Endothelial cell (in vitro differentiated cells): ENCODE data around the gene SENP8. TPM values are rescaled to one million over a fixed set of nuclear protein-coding genes. Genes with fewer than 3 reads are reported as not detected.
"Not testable (repeated sequence)": the region's sequence is repeated elsewhere in the genome, so short reads cannot be mapped to it uniquely, and the experiment has no call there.

ENCODE experiments used
- DNase-seq: peaks from one replicate; pipeline ENCODE4 v3.0.0; 2021; ENCODE audit warnings: low spot score
- H3K27ac Mint-ChIP-seq: one replicate; pipeline ENCODE4 v1.8.0; 2021; ENCODE audit warnings: mixed read lengths, inconsistent platforms; ENCODE audit not compliant: unreplicated experiment
- H3K27me3 Mint-ChIP-seq: one replicate; pipeline ENCODE4 v1.8.0; 2021; ENCODE audit warnings: mild to moderate bottlenecking, moderate library complexity, mixed read lengths, inconsistent platforms; ENCODE audit not compliant: unreplicated experiment
- H3K36me3 Mint-ChIP-seq: one replicate; pipeline ENCODE4 v1.8.0; 2021; ENCODE audit warnings: mild to moderate bottlenecking, low read depth, mixed read lengths, inconsistent platforms; ENCODE audit not compliant: unreplicated experiment
- H3K4me1 Mint-ChIP-seq: one replicate; pipeline ENCODE4 v1.8.0; 2021; ENCODE audit warnings: mild to moderate bottlenecking, mixed read lengths, inconsistent platforms; ENCODE audit not compliant: unreplicated experiment
- H3K4me3 Mint-ChIP-seq: one replicate; pipeline ENCODE4 v1.8.0; 2021; ENCODE audit warnings: mild to moderate bottlenecking, mixed read lengths, inconsistent platforms; ENCODE audit not compliant: unreplicated experiment
- H3K9me3 Mint-ChIP-seq: one replicate; pipeline ENCODE4 v1.8.0; 2021; ENCODE audit warnings: mixed read lengths, inconsistent platforms; ENCODE audit not compliant: unreplicated experiment
- total RNA-seq: library from RNA; stranded (reverse); fragmentation: NEBNext Ultra II Directional; extraction: Animal tissue kit (Norgen Biotek cat#: 25700); gene quantifications from one replicate; pipeline ENCODE4 v1.2.1, GENCODE V29; 2021; ENCODE audit not compliant: unreplicated experiment
- TF ChIP-seq, protein P1 (sequence below): fragments of 200-600 bp; sonication (generic); IDR thresholded peaks from one replicate; pipeline ENCODE4 v1.5.0; 2021; ENCODE audit warnings: antibody characterized with exemption; ENCODE audit not compliant: unreplicated experiment

The SENP8 gene
- total RNA-seq, 1 donor from 2014 or later, result 4.1 TPM

DNA sequence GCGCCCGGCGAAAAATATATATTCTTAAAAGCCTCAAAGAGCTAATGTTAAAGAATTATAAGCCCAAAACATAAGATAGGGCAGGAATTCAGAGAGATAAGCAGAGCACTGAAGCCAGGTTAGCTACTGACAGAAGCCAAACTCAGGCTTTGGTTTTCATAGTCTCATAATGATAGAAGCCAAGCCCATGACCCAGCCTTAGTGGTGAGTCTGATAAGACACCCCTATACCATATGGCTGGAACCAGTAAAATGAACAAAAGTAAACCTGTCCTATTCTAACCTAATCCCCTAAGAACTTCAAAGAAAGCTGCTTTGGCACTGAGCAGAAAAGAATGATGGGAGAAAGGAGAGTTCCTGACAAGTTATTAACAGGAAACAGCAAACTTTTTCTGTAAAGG, 26.2 kb upstream of the SENP8 start:
- H3K9me3 Mint-ChIP-seq, result no peaks in the 10 kb centered on the region
- TF ChIP-seq, protein P1, sequence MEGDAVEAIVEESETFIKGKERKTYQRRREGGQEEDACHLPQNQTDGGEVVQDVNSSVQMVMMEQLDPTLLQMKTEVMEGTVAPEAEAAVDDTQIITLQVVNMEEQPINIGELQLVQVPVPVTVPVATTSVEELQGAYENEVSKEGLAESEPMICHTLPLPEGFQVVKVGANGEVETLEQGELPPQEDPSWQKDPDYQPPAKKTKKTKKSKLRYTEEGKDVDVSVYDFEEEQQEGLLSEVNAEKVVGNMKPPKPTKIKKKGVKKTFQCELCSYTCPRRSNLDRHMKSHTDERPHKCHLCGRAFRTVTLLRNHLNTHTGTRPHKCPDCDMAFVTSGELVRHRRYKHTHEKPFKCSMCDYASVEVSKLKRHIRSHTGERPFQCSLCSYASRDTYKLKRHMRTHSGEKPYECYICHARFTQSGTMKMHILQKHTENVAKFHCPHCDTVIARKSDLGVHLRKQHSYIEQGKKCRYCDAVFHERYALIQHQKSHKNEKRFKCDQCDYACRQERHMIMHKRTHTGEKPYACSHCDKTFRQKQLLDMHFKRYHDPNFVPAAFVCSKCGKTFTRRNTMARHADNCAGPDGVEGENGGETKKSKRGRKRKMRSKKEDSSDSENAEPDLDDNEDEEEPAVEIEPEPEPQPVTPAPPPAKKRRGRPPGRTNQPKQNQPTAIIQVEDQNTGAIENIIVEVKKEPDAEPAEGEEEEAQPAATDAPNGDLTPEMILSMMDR, result no peak
- H3K4me1 Mint-ChIP-seq, result no peaks in the 10 kb centered on the region
- no peaks in the 10 kb centered on the region for H3K36me3 Mint-ChIP-seq
- H3K27ac Mint-ChIP-seq, result no peak overlapping the region
- DNase-seq, result no peak
- H3K27me3 Mint-ChIP-seq, result no peaks in the 10 kb centered on the region
- H3K4me3 Mint-ChIP-seq, result no peak overlapping the region

DNA sequence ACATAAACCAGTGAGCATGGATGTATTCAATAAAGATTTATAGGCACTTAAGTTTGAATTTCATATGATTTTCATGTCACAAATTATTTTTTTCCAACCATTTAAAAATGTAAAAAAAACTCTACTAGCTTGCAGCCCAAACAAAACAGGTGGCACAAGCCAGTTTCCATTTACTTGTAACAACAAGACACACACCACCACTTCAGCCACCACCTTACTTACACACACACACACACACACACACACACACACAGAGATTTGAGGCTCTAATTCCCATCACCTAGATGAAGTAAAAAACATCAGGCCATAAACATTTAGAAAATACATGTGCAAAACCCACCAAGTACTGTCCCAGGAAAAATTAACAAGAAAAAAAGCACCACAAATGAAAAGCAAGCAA, 25.5 kb upstream of the SENP8 start:
- H3K4me3 Mint-ChIP-seq, result no peak overlapping the region
- no peak for DNase-seq
- no peaks in the 10 kb centered on the region for H3K36me3 Mint-ChIP-seq
- no peak overlapping the region for H3K27ac Mint-ChIP-seq
- H3K9me3 Mint-ChIP-seq, result no peaks in the 10 kb centered on the region
- no peaks in the 10 kb centered on the region for H3K4me1 Mint-ChIP-seq
- TF ChIP-seq, protein P1, result no peak
- H3K27me3 Mint-ChIP-seq, result no peaks in the 10 kb centered on the region

DNA sequence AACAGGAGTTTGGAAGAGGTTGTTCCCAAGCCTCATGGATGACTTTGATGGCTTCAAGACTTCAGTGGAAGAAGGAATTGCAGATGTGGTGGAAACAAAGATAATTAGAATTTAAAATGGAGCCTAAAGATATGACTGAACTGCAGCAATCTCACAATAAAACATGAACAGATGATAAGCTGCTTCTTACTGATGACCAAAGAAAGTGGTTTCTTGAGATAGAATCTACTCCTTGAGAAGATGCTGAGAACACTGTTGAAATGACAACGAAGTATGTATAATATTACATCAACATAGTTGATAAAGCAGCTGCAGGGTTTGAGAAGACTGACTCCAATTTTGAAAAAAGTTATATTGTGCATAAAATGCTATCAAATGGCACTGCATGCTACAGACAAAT, 21.4 kb upstream of the SENP8 start:
- H3K9me3 Mint-ChIP-seq, result no peaks in the 10 kb centered on the region

DNA sequence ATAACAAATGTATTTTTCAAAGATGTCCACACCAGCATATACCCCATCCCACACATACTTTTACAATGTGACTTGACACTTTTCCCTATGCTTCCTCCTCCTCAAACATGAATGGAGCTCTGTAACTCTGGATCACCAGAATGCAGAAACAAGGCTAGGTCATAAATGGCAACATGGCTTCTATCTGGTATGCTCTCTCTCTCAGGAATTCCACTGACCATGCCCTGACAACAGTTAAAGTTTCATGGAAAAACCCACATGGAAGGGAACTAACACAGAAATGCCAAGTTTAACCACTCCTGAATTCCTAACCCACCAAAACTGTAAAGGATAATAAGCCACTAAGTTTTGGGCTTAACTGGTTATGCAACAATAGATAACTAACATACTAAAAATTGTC, 20.2 kb upstream of the SENP8 start:
- Mint-ChIP-seq H3K4me3 (no peak overlapping the region), H3K9me3 (no peaks in the 10 kb centered on the region), H3K27ac (no peak overlapping the region), H3K27me3 (peaks cover 3% of the 10 kb centered on the region), H3K4me1 (no peaks in the 10 kb centered on the region), H3K36me3 (no peaks in the 10 kb centered on the region)
- DNase-seq, result no peak
- TF ChIP-seq, protein P1, result no peak

More for the DNA sequence above, 21.4 kb upstream of the SENP8 start:
- no peak overlapping the region for H3K4me3 Mint-ChIP-seq
- no peaks in the 10 kb centered on the region for H3K36me3 Mint-ChIP-seq
- no peaks in the 10 kb centered on the region for H3K4me1 Mint-ChIP-seq
- TF ChIP-seq, protein P1, result no peak
- H3K27me3 Mint-ChIP-seq, result no peaks in the 10 kb centered on the region
- DNase-seq, result no peak
- no peak overlapping the region for H3K27ac Mint-ChIP-seq

DNA sequence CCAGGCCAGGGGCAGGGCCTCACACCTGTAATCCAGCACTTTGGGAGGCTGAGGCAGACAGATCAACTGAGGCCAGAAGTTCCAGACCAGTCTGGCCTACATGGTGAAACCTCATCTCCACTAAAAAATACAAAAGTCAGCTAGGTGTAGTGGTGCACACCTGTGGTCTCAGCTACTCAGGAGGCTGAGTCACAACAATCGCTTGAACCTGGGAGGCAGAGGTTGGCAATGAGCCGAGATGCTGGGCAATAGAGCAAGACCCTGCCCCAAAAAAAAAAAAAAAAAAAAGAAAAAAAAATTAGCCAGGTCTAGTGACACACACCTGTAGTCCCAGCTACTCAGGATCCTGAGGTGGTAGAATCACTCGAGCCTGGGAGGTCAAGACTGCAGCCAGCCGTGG, 19.0 kb upstream of the SENP8 start:
- H3K27ac Mint-ChIP-seq, result no peak overlapping the region
- H3K27me3 Mint-ChIP-seq, result peaks cover 3% of the 10 kb centered on the region
- H3K9me3 Mint-ChIP-seq, result no peaks in the 10 kb centered on the region
- H3K4me1 Mint-ChIP-seq, result no peaks in the 10 kb centered on the region
- no peak for DNase-seq
- no peak overlapping the region for H3K4me3 Mint-ChIP-seq
- TF ChIP-seq, protein P1, result no peak
- no peaks in the 10 kb centered on the region for H3K36me3 Mint-ChIP-seq

DNA sequence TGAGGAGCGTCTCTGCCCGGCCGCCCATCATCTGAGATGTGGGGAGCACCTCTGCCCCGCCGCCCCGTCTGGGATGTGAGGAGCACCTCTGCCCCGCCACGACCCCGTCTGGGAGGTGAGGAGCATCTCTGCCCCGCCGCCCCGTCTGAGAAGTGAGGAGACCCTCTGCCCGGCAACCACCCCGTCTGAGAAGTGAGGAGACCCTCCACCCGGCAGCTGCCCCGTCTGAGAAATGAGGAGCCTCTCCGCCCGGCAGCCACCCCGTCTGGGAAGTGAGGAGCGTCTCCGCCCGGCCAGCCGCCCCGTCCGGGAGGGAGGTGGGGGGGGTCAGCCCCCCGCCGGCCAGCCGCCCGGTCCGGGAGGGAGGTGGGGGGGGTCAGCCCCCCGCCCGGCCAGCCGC, 17.7 kb upstream of the SENP8 start:
- H3K36me3 Mint-ChIP-seq, H3K27ac Mint-ChIP-seq, H3K4me1 Mint-ChIP-seq, H3K9me3 Mint-ChIP-seq, DNase-seq, H3K27me3 Mint-ChIP-seq, H3K4me3 Mint-ChIP-seq: not testable (repeated sequence)
